GM13977 (cell line): ENCODE measurements around the gene GPX4.

Experiments used
- DNase-seq: peaks from one replicate; pipeline ENCODE4 v3.0.0; 2012; ENCODE audit warnings: low spot score
- CTCF ChIP-seq: IDR thresholded peaks from 2 replicates; pipeline ENCODE4 v1.5.1; 2012; ENCODE audit warnings: mild to moderate bottlenecking, control low read depth; ENCODE audit not compliant: insufficient read depth; ENCODE audit errors: extremely low read depth, missing control alignments
- in situ Hi-C: fragments of 300-500 bp; cut with MboI; formaldehyde crosslinking; loops from one replicate; pipeline ENCODE4 v1.12.0; 2022; ENCODE audit warnings: low sequenced_read_pairs, low pct_unique_long_range_greater_than_20kb, mixed read lengths, inconsistent platforms; ENCODE audit not compliant: unreplicated experiment

GPX4 gene

GRCh38 chr19:1149259-1150045 lies 45.7 kb downstream of the GPX4 start:
- DNase-seq, result no peak
- no peak for TF ChIP-seq CTCF
- in situ Hi-C loops, result no loop called here

GRCh38 chr19:1150333-1151036 lies 46.7 kb downstream of the GPX4 start:
- in situ Hi-C loops, result no loop called here
- no peak for TF ChIP-seq CTCF
- no peak for DNase-seq

GRCh38 chr19:1151037-1151724 lies 47.4 kb downstream of the GPX4 start:
- TF ChIP-seq CTCF, result no peak
- in situ Hi-C loops, result no loop called here

GRCh38 chr19:1151917-1152587 lies 48.3 kb downstream of the GPX4 start:
- no peak for DNase-seq
- TF ChIP-seq CTCF, result no peak
- in situ Hi-C loops, result no loop called here

More at GRCh38 chr19:1151037-1151724, 47.4 kb downstream of the GPX4 start:
- no peak for DNase-seq

GRCh38 chr19:1153891-1154730 lies 50.3 kb downstream of the GPX4 start:
- no peak for TF ChIP-seq CTCF
- in situ Hi-C loops, result no loop called here
- DNase-seq, result no peak
